HepG2 (cell line): ENCODE measurements around the gene GGACT. TPM values are rescaled to one million over a fixed set of nuclear protein-coding genes. Genes with fewer than 3 reads are reported as not detected.

Experiments used
- DNMT1 ChIP-seq: sonication (generic); formaldehyde crosslinking; IDR thresholded peaks from 2 replicates; pipeline ENCODE4 v1.5.1; 2020; ENCODE audit warnings: mild to moderate bottlenecking, missing genetic modification reagents
- GATAD2A ChIP-seq: IDR thresholded peaks from 2 replicates; pipeline ENCODE4 v1.6.1; 2016
- HMGXB4 ChIP-seq, 2 experiments: sonication (generic) in 1 of 2; formaldehyde crosslinking in 1 of 2; IDR thresholded peaks; 2 replicates each; pipeline versions ENCODE4 v1.4.0 to v1.6.1; 2018 to 2020; ENCODE audit warnings: missing genetic modification reagents in 2 of 2, borderline replicate concordance in 1 of 2, low read depth in 1 of 2, mild to moderate bottlenecking in 1 of 2, missing biosample characterization in 1 of 2
- IKZF4 ChIP-seq: sonication (generic); formaldehyde crosslinking; IDR thresholded peaks from 2 replicates; pipeline ENCODE4 v1.5.1; 2020; ENCODE audit warnings: borderline replicate concordance, mild to moderate bottlenecking, low read depth, missing genetic modification reagents; ENCODE audit errors: not compliant biosample characterization
- JUN ChIP-seq: sonication (generic); formaldehyde crosslinking; IDR thresholded peaks from 2 replicates; pipeline ENCODE4 v1.4.0; 2020; ENCODE audit warnings: mild to moderate bottlenecking, missing genetic modification reagents
- JUNB ChIP-seq: sonication (generic); formaldehyde crosslinking; IDR thresholded peaks from 2 replicates; pipeline ENCODE4 v1.8.0; 2022; ENCODE audit warnings: missing genetic modification reagents, mild to moderate bottlenecking, borderline replicate concordance
- MNT ChIP-seq: fragments of 450-650 bp; IDR thresholded peaks from 2 replicates; pipeline ENCODE4 v1.6.1; 2016
- PAX8 ChIP-seq: sonication (generic); formaldehyde crosslinking; IDR thresholded peaks from 2 replicates; pipeline ENCODE4 v1.8.0; 2022; ENCODE audit warnings: mild to moderate bottlenecking, missing genetic modification reagents, borderline replicate concordance
- PRMT3 ChIP-seq: sonication (generic); formaldehyde crosslinking; IDR thresholded peaks from 2 replicates; pipeline ENCODE4 v1.8.1; 2022; ENCODE audit warnings: low read depth, mild to moderate bottlenecking, moderate library complexity, missing genetic modification reagents, borderline replicate concordance
- RARA ChIP-seq: IDR thresholded peaks from 2 replicates; pipeline ENCODE4 v1.6.1; 2016; ENCODE audit warnings: missing genetic modification reagents, missing compliant biosample characterization
- REST ChIP-seq, 2 experiments: IDR thresholded peaks; 2 replicates each; pipeline ENCODE4 v1.6.1; 2011 to 2012; ENCODE audit warnings: low read length in 2 of 2, borderline replicate concordance in 1 of 2, low read depth in 1 of 2, mild to moderate bottlenecking in 1 of 2, moderate library complexity in 1 of 2
- SRSF4 ChIP-seq: fragments of 200-400 bp; formaldehyde crosslinking; IDR thresholded peaks from one replicate; pipeline ENCODE4 v1.6.1; 2018; ENCODE audit warnings: mild to moderate bottlenecking, low read depth, low read length, moderate library complexity; ENCODE audit not compliant: poor library complexity, severe bottlenecking
- THAP9 ChIP-seq: sonication (generic); formaldehyde crosslinking; IDR thresholded peaks from 2 replicates; pipeline ENCODE4; 2020; ENCODE audit warnings: missing genetic modification reagents, mild to moderate bottlenecking, borderline replicate concordance
- ZBTB20 ChIP-seq: sonication (generic); formaldehyde crosslinking; IDR thresholded peaks from 2 replicates; pipeline ENCODE4 v1.8.1; 2023; ENCODE audit warnings: missing genetic modification reagents, low read depth, mild to moderate bottlenecking, borderline replicate concordance
- ZBTB42 ChIP-seq: sonication (generic); formaldehyde crosslinking; IDR thresholded peaks from 2 replicates; pipeline ENCODE4 v1.5.0; 2020; ENCODE audit warnings: mild to moderate bottlenecking, missing genetic modification reagents
- ZNF329 ChIP-seq: sonication (generic); formaldehyde crosslinking; IDR thresholded peaks from 2 replicates; pipeline ENCODE4 v1.9.0; 2021; ENCODE audit warnings: low read depth, mild to moderate bottlenecking, missing genetic modification reagents
- ZNF605 ChIP-seq: sonication (generic); formaldehyde crosslinking; IDR thresholded peaks from 2 replicates; pipeline ENCODE4 v1.8.0; 2022; ENCODE audit warnings: mild to moderate bottlenecking, missing genetic modification reagents
- polyA plus RNA-seq, 8 experiments: library from polyadenylated mRNA; depleted of rRNA in 3 of 8; stranded (reverse) in 7 of 8; unstranded in 1 of 8; fragments of >200 nt; fragmentation: Illumina TruSeq in 4 of 8; extraction: Trizol in 4 of 8; gene quantifications; 2 replicates each; pipeline versions ENCODE4 v1.2.1 to v1.2.3, GENCODE V29; 2011 to 2016; ENCODE audit warnings: low read depth in 4 of 8, missing spikeins in 1 of 8, mixed read lengths in 1 of 8; ENCODE audit not compliant: insufficient read depth in 1 of 8
- total RNA-seq, 5 experiments: library from RNA; depleted of rRNA; stranded (reverse); fragments of >200 nt; fragmentation: Illumina TruSeq; extraction: Trizol; gene quantifications; 2 replicates each; pipeline ENCODE4 v1.2.3, GENCODE V29; 2016; ENCODE audit warnings: low read depth in 1 of 5

GGACT gene
- total and polyA plus RNA-seq, 2 of the 13 experiments (the other 11 are each of a cell fraction or from before 2014, with no cell fraction given), result 1.7 to 1.9 TPM

- peak; percentile 55; the same call in 1 of the 2 replicates for TF ChIP-seq ZNF605
- no peak for TF ChIP-seq ZBTB42 (CRISPR knock-in tag)
- TF ChIP-seq THAP9 (CRISPR knock-in tag), result no peak
- TF ChIP-seq MNT, result no peak
- peak; percentile 87; the same call in 1 of the 2 replicates for TF ChIP-seq ZNF329 (CRISPR knock-in tag)
- TF ChIP-seq ZBTB20 (CRISPR knock-in tag), result no peak
- TF ChIP-seq HMGXB4 (CRISPR knock-in tag; IDR thresholded peaks at IDR 0.05; ENCODE audit: borderline replicate concordance in 1 of 2, low read depth in 1 of 2), result peak; percentile 76 to 88
- TF ChIP-seq PRMT3 (CRISPR knock-in tag), result peak; percentile 91; the same call in 1 of the 2 replicates
- no peak for TF ChIP-seq SRSF4
- TF ChIP-seq GATAD2A, result 0 out of 2 replicates have a peak, but pooled peaks have one; percentile 12
- TF ChIP-seq RARA (CRISPR knock-in tag), result no peak; the same call in 1 of the 2 replicates
- peak; percentile 78; the same call in 1 of the 2 replicates for TF ChIP-seq DNMT1 (CRISPR knock-in tag)
- TF ChIP-seq REST (IDR thresholded peaks at IDR 0.05; ENCODE audit: borderline replicate concordance in 1 of 2, low read depth in 1 of 2, low read length in 2 of 2), result no peak
- TF ChIP-seq JUN, result no peak
- peak; percentile 94 for TF ChIP-seq IKZF4
- 0 out of 2 replicates have a peak, but pooled peaks have one; percentile 12 for TF ChIP-seq JUNB
- TF ChIP-seq PAX8 (CRISPR knock-in tag), result no peak
Observed at GRCh38 chr13:100588331-100589177, at the start of gene GGACT (continued).
